SU-DHL-6 (cell line): Measurements from ENCODE around the gene MAN2A2.
"Not testable (repeated sequence)": the region's sequence is repeated elsewhere in the genome, so short reads cannot be mapped to it uniquely, and the experiment has no call there.

Experiments used
- H2AFZ ChIP-seq: fragments of 200-600 bp; sonication (generic); 2 replicates; pipeline ENCODE4 v1.6.1; 2014; ENCODE audit warnings: low read depth, mild to moderate bottlenecking, moderate library complexity, mixed read lengths, antibody characterized with exemption, low read length; ENCODE audit not compliant: severe bottlenecking
- H3F3A ChIP-seq: fragments of 200-600 bp; shearing (Covaris generic); 2 replicates; pipeline ENCODE4 v1.6.0; 2016; ENCODE audit warnings: antibody characterized with exemption, mild to moderate bottlenecking; ENCODE audit not compliant: insufficient read depth
- H3K27ac ChIP-seq: fragments of 200-600 bp; sonication (generic); 2 replicates; pipeline ENCODE4 v1.5.1; 2016; ENCODE audit warnings: low read depth, mild to moderate bottlenecking, low read length, moderate library complexity, mixed read lengths
- H3K27me3 ChIP-seq: fragments of 200-600 bp; sonication (generic), shearing (Covaris generic); 2 replicates; pipeline ENCODE4 v1.6.0; 2014; ENCODE audit warnings: mild to moderate bottlenecking, low read length
- H3K36me3 ChIP-seq: fragments of 200-600 bp; sonication (generic); 2 replicates; pipeline ENCODE4 v1.6.1; 2014; ENCODE audit warnings: mild to moderate bottlenecking, low read length, mixed read lengths
- H3K4me2 ChIP-seq: fragments of 300-600, 200-600 bp; shearing (Covaris generic), sonication (generic); 2 replicates; pipeline ENCODE4 v1.6.0; 2014; ENCODE audit warnings: low read length, low read depth, mild to moderate bottlenecking; ENCODE audit not compliant: poor library complexity, severe bottlenecking
- H3K4me3 ChIP-seq: fragments of 200-600 bp; sonication (generic); 2 replicates; pipeline ENCODE4 v1.5.1; 2014; ENCODE audit warnings: antibody characterized with exemption, low read length, mild to moderate bottlenecking, mixed read lengths; ENCODE audit not compliant: insufficient read depth, poor library complexity, severe bottlenecking
- H3K79me2 ChIP-seq: fragments of 200-600 bp; sonication (generic); 2 replicates; pipeline ENCODE4 v1.6.1; 2014; ENCODE audit warnings: mild to moderate bottlenecking, low read length, moderate library complexity; ENCODE audit not compliant: insufficient read depth
- H3K9ac ChIP-seq: fragments of 200-600 bp; sonication (generic); 2 replicates; pipeline ENCODE4 v1.7.0; 2014; ENCODE audit warnings: mild to moderate bottlenecking, low read length
- H3K9me2 ChIP-seq: fragments of 200-600 bp; sonication (generic); replicated peaks from 2 replicates; pipeline ENCODE4 v1.6.1; 2014; ENCODE audit warnings: low read length; ENCODE audit not compliant: insufficient read depth
- H3K9me3 ChIP-seq: fragments of 200-600 bp; sonication (generic); 2 replicates; pipeline ENCODE4 v1.6.1; 2014; ENCODE audit warnings: low read length, mixed read lengths; ENCODE audit not compliant: insufficient read depth
- H4K20me1 ChIP-seq: fragments of 200-600 bp; sonication (generic); 2 replicates; pipeline ENCODE4 v1.6.1; 2014; ENCODE audit warnings: low read depth, mild to moderate bottlenecking, antibody characterized with exemption, low read length, moderate library complexity, mixed read lengths
- CTCF ChIP-seq: fragments of 200-600 bp; sonication (generic); IDR thresholded peaks from one replicate; pipeline ENCODE4 v1.5.1; 2017; ENCODE audit warnings: antibody characterized with exemption, mild to moderate bottlenecking, low read length, moderate library complexity; ENCODE audit not compliant: insufficient read depth, poor library complexity, severe bottlenecking
- EZH2phosphoT487 ChIP-seq: fragments of 200-600 bp; sonication (generic), shearing (Covaris generic); conservative IDR thresholded peaks from 2 replicates; pipeline ENCODE4 v1.6.1; 2018; ENCODE audit warnings: mild to moderate bottlenecking, antibody characterized with exemption, low read length, moderate library complexity, mixed read lengths

The MAN2A2 gene

GRCh38 chr15:90892498-90893174, 10.5 kb upstream of the MAN2A2 start:
- Histone ChIP-seq H3K27me3 (0 out of 2 replicates have a peak, but pooled peaks cover 1% of the 10 kb centered on the region), H3K4me3 (no peak overlapping the region), H3K9me3 (no peaks in the 10 kb centered on the region), H4K20me1 (no peaks in the 10 kb centered on the region), H3K36me3 (no peaks in the 10 kb centered on the region), H3K9ac (no peak overlapping the region), H3K9me2 (no peaks in the 10 kb centered on the region), H3F3A (no peaks in the 10 kb centered on the region), H3K79me2 (no peaks in the 10 kb centered on the region), H3K4me2 (no peak overlapping the region), H3K27ac (no peak overlapping the region), H2AFZ (no peak overlapping the region)
- TF ChIP-seq EZH2phosphoT487 = no peak
- no peak for TF ChIP-seq CTCF

- Histone ChIP-seq H3K79me2 (no peaks in the 10 kb centered on the region), H3F3A (no peaks in the 10 kb centered on the region), H3K27ac (no peak overlapping the region), H3K27me3 (0 out of 2 replicates have a peak, but pooled peaks cover 4% of the 10 kb centered on the region), H4K20me1 (no peaks in the 10 kb centered on the region), H3K9me2 (no peaks in the 10 kb centered on the region), H3K9me3 (no peaks in the 10 kb centered on the region), H3K4me3 (no peak overlapping the region), H3K9ac (no peak overlapping the region), H3K36me3 (no peaks in the 10 kb centered on the region), H3K4me2 (no peak overlapping the region), H2AFZ (no peak overlapping the region)
- no peak for TF ChIP-seq EZH2phosphoT487
- TF ChIP-seq CTCF = peak; percentile 14
Measured at GRCh38 chr15:90893175-90894090, 9.7 kb upstream of the MAN2A2 start.

GRCh38 chr15:90895571-90896117, 7.5 kb upstream of the MAN2A2 start:
- H2AFZ ChIP-seq = no peak overlapping the region
- H3K9me2 ChIP-seq = no peaks in the 10 kb centered on the region
- no peak overlapping the region for H3K4me3 ChIP-seq
- no peak overlapping the region for H3K9ac ChIP-seq
- H3K27me3 ChIP-seq = 0 out of 2 replicates have a peak, but pooled peaks cover 4% of the 10 kb centered on the region
- TF ChIP-seq CTCF (no peak), EZH2phosphoT487 (no peak)
- H3F3A ChIP-seq = no peaks in the 10 kb centered on the region
- no peaks in the 10 kb centered on the region for H4K20me1 ChIP-seq
- no peaks in the 10 kb centered on the region for H3K79me2 ChIP-seq
- no peak overlapping the region for H3K4me2 ChIP-seq
- no peaks in the 10 kb centered on the region for H3K36me3 ChIP-seq
- H3K27ac ChIP-seq = no peak overlapping the region
- H3K9me3 ChIP-seq = no peaks in the 10 kb centered on the region

- H3K4me2 ChIP-seq, H2AFZ ChIP-seq, H3K9me3 ChIP-seq, H3K9me2 ChIP-seq, H3K27me3 ChIP-seq, H3K9ac ChIP-seq, H3F3A ChIP-seq, H3K4me3 ChIP-seq, H3K36me3 ChIP-seq, H3K79me2 ChIP-seq, H4K20me1 ChIP-seq, H3K27ac ChIP-seq: not testable (repeated sequence)
Measured at GRCh38 chr15:90897131-90897655, 5.9 kb upstream of the MAN2A2 start.
